Measurements from ENCODE around the gene RAB5A. TPM values are rescaled to one million over a fixed set of nuclear protein-coding genes. Genes with fewer than 3 reads are reported as not detected.

Gene RAB5A
- total and polyA plus RNA-seq, 12 donors = 36.8 to 102 (median 52.0) TPM

DNA sequence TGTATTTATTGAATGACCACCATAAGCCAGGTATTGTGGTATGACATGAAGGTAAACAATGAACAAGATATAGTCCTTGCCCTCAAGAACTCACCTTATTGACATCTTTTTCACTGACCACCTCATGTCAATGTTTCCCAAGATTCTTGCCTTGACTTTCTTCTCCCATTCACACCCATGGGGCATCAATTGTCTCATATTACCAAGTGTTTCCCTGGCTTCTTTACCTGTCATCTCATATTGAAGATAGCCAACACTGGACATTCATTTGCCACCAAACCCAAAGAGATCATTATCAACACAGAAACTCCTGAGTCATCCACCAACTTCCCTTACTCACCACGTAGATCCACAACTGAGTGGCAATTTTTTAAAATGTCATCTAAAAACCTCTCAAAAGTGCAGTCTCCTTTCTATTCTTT is 15.1 kb upstream of the RAB5A start:
- TF ChIP-seq, protein P1, sequence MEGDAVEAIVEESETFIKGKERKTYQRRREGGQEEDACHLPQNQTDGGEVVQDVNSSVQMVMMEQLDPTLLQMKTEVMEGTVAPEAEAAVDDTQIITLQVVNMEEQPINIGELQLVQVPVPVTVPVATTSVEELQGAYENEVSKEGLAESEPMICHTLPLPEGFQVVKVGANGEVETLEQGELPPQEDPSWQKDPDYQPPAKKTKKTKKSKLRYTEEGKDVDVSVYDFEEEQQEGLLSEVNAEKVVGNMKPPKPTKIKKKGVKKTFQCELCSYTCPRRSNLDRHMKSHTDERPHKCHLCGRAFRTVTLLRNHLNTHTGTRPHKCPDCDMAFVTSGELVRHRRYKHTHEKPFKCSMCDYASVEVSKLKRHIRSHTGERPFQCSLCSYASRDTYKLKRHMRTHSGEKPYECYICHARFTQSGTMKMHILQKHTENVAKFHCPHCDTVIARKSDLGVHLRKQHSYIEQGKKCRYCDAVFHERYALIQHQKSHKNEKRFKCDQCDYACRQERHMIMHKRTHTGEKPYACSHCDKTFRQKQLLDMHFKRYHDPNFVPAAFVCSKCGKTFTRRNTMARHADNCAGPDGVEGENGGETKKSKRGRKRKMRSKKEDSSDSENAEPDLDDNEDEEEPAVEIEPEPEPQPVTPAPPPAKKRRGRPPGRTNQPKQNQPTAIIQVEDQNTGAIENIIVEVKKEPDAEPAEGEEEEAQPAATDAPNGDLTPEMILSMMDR (IDR thresholded peaks at IDR 0.05) = no peak
- Histone ChIP-seq H3K27me3 (no peaks in the 10 kb centered on the region), H3K4me1 (replicated peaks in 1 of 2) (no peaks in the 10 kb centered on the region), H3K27ac (no peak overlapping the region), H3K36me3 (replicated peaks in 1 of 2) (no peaks in the 10 kb centered on the region), H3K9me3 (replicated peaks in 1 of 3) (no peaks in the 10 kb centered on the region), H3K4me3 (no peak overlapping the region)
- intact Hi-C loops (cut with DNase I) = no loop called here
- DNase-seq = no peak
- 23 to 36% (median 30%) methylated on average over 1 of the region's 1 CpG for WGBS, 4 donors

DNA sequence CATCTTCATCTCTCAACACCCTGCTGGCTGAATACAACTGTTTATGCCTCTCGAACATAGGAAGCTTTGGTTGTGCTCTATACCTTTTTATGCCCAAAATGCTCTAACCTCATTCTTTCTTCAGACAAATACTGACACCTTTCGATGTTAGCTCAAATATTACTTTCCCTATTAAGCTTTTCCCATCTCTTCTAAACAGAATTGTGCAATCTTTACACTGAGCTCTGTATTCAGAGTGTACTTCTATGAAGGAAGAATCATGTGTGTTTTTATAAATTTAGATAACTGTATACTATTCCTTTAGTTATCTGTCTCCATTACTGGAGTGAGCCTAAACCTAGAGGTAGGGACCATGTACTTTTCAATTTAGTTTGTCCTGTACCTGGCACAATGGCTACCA is 14.5 kb upstream of the RAB5A start:
- intact Hi-C loops (cut with DNase I) = no loop called here
- no peak overlapping the region for H3K4me3 ChIP-seq
- DNase-seq = no peak

GRCh38 chr3:19934098-19934566 is 12.8 kb upstream of the RAB5A start, which contains the start of gene EFHB:
Gene EFHB (minus strand): TSS chr3:19934217. CDS start chr3:19934018, 199 bp downstream.
- intact Hi-C loops (cut with DNase I) = no loop called here
- DNase-seq = peak in 4 of 7 donors; percentile 20 to 57 (median 33)
- H3K4me1 ChIP-seq (replicated peaks in 1 of 2) = no peaks in the 10 kb centered on the region
- no peak within 1 kb of the TSS for H3K27ac ChIP-seq
- no peaks in the 10 kb centered on the region for H3K9me3 ChIP-seq (replicated peaks in 1 of 3)
- TF ChIP-seq, protein P1 (IDR thresholded peaks at IDR 0.05) = no peak
- TF ChIP-seq POLR2A (IDR thresholded peaks at IDR 0.05) = no peak
- H3K4me3 ChIP-seq = no peak within 1 kb of the TSS
- WGBS, 4 donors = 35 to 51% (median 41%) methylated on average over 5 of the region's 5 CpGs
- no peaks in the 10 kb centered on the region for H3K36me3 ChIP-seq (replicated peaks in 1 of 2)
- no peaks in the 10 kb centered on the region for H3K27me3 ChIP-seq

More for the DNA sequence above, 14.5 kb upstream of the RAB5A start:
- Histone ChIP-seq H3K36me3 (replicated peaks in 1 of 2) (no peaks in the 10 kb centered on the region), H3K9me3 (replicated peaks in 1 of 3) (no peaks in the 10 kb centered on the region), H3K27ac (no peak overlapping the region), H3K4me1 (replicated peaks in 1 of 2) (no peaks in the 10 kb centered on the region), H3K27me3 (no peaks in the 10 kb centered on the region)
- TF ChIP-seq POLR2A (IDR thresholded peaks at IDR 0.05) = no peak
- TF ChIP-seq, protein P1 (IDR thresholded peaks at IDR 0.05) = no peak
- 87 to 92% (median 90%) methylated on average over 2 of the region's 2 CpGs for WGBS, 4 donors

GRCh38 chr3:19937459-19938294 is 9.2 kb upstream of the RAB5A start:
- no peak for DNase-seq
- intact Hi-C loops (cut with DNase I) = no loop called here
- 39 to 62% (median 56%) methylated on average over 7 of the region's 7 CpGs for WGBS, 4 donors

More at GRCh38 chr3:19937459-19938294, 9.2 kb upstream of the RAB5A start:
- Histone ChIP-seq H3K9me3 (replicated peaks in 1 of 3) (no peaks in the 10 kb centered on the region), H3K4me3 (no peak overlapping the region), H3K27ac (no peak overlapping the region), H3K4me1 (replicated peaks in 1 of 2) (no peaks in the 10 kb centered on the region), H3K27me3 (no peaks in the 10 kb centered on the region), H3K36me3 (replicated peaks in 1 of 2) (no peaks in the 10 kb centered on the region)
- TF ChIP-seq POLR2A (IDR thresholded peaks at IDR 0.05) = no peak
- TF ChIP-seq, protein P1 (IDR thresholded peaks at IDR 0.05) = no peak
